Measurements from ENCODE around the gene MIB2.
"Not testable (repeated sequence)": the region's sequence is repeated elsewhere in the genome, so short reads cannot be mapped to it uniquely, and the experiment has no call there.

Gene MIB2

DNA sequence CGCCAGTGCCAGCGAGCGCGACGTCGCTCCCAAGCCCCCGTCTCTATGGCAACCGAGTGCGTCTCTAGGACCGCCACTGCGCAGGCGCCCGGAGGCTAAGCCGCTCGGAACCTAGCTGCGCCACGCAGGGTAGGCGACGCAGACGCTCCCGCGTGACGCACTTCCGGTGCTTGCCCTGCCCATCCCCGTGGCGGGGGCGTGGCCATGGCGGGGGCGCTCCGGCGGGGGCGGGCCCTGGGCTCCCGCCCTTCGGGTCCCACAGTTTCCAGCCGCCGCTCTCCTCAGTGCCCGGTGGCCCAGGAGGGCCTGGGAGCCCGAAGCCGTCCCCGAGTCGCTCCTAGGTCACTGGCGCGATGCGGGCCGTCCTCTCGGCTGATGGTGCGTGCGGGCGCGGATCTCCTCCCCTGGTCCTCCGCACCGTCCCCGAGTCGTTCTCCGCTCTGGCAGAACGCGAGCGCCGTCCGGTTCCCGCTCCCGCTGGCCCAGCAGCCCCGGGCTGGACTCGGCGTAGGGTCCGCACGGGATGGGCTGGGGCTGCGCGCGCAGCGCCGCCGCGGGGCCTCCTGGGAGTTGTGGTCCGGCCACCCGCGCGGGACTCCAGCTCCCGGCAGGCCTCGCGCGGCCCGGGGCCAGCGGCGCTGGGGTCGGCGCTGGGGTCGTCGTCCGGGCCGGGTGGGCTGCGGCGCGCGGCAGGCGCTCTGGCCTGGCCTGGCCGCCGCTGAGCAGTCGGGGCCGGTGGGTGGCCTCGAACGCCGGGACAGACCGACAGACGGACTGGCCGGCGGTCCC lies at the start of gene MIB2:
Gene MIB2, plus strand, starts transcription at position 245 of the 789 bp plus-strand sequence. CDS start 7,953 bp downstream, outside the sequence.
- peak; percentile 99 for DNase-seq

DNA sequence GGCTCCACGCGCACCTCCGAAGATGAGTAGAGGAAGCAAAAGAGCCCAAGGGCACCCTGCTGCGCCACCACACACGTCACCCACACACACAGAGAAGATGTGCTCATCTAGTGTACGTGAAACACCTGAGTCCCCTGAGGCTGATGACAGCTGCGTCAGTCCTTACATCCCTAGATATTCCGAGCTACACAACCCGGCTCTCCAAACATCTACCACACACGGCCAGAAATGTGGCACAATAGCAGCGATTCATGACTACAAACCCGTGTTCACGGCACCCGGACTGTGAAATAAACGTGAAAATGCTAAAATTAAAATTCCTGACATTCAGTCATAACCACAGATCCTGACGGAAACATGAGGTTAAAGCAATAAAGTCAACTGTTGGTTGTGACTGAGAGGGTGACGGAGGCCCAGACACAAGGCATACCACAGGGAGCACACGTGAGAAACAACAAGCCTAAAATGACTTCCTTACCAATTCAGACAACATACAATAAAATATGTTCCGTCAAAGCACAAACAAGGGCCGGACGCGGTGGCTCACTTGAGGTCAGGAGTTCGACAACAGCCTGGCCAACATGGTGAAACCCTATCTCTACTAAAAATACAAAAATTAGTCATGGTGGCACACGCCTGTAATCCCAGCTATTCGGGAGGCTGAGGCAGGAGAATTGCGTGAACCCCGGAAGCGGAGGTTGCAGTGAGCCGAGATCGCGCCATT lies 48.0 kb upstream of the MIB2 start:
- no peak for DNase-seq

DNA sequence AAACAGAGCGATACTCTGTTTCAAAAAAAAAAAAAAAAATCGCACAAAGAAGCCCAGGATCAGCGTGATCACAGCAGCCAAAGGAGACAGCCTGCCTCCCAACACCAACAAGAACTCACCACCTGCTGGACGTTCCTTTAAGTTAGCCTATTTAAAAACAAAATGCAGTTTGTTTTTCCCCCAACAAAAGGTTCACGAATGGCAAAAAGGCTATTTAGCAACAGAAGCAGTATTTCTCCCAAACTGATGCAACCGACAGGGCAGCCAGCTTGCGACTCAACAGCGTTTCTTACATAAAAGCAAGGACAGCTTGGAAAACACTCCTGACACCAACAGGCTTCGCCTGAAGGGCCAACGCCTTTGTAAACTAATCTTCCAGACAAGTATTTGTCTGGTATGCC lies 47.4 kb upstream of the MIB2 start:
- peak; percentile 5 for DNase-seq

- DNase-seq: no peak
Observed at GRCh38 chr1:1569341-1569740, 46.0 kb upstream of the MIB2 start.

DNA sequence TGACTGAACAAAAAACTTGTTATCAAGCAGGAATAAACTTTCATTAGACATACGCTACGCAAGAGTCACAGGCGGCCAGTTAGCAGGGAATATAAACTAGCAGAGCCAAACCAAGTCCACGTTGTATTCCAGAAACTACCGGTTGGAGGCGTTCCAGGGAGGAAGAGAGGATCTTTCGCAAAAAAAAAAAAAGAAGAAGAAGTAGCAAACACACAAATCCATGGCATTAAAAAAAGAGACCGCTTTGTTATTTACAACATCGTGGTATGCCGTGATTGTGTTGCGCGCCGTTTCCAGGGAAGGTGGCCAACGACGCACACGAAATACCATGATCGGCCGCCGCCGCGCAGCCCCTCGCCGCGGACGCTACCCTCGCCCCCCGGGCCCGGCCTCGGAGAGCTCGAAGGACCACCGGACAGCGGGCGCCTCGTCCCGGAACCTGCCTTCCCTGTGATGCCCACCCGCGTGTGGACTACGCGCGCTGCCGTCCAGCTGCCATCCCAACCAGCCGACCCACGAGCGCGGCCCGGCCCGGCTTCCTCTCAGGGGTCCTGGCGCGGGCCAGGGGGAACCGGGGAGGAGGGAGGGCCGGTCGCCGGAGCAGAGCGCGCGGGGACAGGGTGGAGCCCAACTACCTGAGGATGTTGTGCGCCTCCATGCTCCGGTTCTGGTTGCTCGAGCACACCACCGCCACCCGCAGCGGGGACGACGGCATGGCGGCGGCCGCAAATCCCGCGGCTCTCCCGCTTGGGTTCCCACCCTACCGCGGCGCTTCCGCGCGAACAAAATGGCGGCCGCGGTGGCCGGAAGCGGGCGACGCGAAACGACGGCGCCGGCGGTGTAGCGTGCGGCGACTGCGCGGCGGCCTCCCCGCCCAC lies 41.2 kb upstream of the MIB2 start:
- peak; percentile 80 for DNase-seq

DNA sequence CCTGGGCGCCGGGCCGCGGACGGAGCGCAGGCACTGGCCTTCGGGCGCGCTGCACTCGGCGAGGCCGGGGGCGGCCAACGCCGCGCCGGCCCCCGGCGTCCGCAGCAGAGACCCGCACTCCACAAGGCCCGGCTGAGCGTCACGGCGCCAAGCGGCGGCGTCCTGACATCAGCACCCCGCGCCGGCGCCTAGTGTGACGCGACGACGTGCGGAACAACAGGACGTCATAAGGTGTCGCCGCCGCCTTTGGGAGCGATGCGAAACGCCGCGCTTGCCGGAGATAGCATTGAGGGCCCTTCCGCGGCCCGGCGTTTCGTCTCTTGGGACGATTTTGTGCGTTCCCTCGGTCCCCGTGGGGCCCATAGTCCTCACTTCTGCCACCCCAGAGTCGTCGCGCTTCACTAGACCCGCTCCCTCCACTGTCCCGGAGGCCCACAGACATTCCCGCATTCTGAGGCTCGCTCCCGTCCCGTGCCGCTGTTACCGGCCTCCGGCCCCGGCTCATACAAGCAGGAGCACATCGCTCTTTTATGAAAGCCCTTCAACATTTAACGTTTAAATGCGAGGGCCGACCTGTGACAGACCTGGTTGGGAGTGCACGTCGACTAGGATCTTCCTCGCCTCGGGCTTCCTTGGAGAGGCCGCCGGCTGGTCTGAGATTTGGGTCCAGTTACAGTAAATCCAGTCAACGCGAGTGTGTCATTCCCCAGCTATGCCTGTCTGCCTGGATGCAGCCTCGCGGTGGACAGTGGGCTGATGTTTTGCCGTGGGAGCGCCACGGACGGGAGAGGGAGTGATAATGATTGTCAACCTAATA lies 40.4 kb upstream of the MIB2 start, which contains the start of gene SSU72:
Gene SSU72, minus strand, starts transcription at position 143 of the 817 bp plus-strand sequence. CDS start 306 bp downstream, outside the sequence.
- DNase-seq: peak; percentile 92

- DNase-seq: no peak
Observed at GRCh38 chr1:1577367-1578011, 37.8 kb upstream of the MIB2 start.

DNA sequence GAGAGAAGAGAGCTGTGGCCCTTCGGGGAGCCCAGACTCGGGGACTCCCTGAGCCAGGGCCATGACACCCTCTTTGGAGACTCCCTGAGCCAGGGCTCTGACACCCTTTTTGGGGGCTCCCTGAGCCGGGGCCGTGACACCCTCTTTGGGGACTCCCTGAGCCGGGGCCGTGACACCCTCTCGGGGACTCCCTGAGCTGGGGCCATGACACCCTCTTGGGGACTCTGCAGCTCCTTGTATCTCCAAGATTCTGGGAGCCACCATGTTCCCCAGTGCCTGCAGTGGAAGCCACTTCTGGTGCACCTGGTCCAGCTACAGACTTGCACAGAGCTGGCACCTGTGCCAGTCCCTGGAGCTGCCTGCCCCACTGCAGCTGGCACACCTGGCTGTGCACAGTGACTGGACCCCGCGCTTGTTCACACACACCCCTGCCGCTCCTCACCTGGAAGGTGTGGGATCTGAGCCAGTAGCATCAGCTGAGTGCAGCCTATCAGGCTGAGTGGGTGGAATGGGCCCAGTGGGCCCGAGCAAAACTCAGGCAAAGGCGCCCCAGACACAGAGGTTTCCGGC lies 36.8 kb upstream of the MIB2 start:
- no peak for DNase-seq

- no peak for DNase-seq
Observed at GRCh38 chr1:1582585-1583346, 32.5 kb upstream of the MIB2 start.

- DNase-seq: no peak
Observed at GRCh38 chr1:1583347-1584010, 31.8 kb upstream of the MIB2 start.

- DNase-seq: peak; percentile 63
Observed at GRCh38 chr1:1591452-1591851, 23.8 kb upstream of the MIB2 start.

DNA sequence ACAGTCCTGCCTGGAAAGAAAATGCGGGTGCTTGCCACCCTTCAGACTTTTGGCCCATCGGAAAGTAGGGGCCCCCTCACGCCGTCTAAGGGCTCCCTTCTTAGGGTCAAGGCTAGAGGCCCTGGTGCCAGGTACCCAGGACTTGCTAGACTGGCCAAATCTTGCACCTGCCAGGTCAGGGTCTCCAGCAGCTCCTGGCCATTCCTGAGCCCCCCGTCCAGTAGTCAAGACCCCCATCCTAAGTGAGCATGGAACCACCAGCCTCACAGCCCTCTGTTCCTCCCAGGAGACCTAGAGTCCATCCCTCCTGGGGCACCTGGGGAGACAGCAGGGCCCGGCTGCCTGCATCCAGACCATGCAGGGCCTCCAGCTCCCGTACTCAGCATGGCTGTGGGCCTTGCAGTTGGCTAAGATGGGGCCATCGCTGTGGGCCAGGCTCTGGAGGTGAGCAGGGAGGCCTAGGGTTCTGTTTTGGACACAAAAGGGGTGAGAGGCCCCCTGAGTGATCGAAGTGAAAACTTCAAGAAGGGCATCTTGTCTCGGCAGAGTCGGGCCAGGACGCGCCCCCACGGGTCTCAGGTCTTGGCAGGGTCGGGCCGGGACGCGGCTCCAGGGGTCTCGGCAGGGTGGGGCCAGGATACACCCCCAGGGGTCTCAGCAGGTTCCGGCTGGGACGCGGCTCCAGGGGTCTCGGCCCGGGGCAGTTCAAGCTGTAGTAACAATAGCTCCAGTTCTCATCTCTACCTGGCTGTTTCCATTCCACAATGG lies 21.3 kb upstream of the MIB2 start:
- DNase-seq: no peak

DNA sequence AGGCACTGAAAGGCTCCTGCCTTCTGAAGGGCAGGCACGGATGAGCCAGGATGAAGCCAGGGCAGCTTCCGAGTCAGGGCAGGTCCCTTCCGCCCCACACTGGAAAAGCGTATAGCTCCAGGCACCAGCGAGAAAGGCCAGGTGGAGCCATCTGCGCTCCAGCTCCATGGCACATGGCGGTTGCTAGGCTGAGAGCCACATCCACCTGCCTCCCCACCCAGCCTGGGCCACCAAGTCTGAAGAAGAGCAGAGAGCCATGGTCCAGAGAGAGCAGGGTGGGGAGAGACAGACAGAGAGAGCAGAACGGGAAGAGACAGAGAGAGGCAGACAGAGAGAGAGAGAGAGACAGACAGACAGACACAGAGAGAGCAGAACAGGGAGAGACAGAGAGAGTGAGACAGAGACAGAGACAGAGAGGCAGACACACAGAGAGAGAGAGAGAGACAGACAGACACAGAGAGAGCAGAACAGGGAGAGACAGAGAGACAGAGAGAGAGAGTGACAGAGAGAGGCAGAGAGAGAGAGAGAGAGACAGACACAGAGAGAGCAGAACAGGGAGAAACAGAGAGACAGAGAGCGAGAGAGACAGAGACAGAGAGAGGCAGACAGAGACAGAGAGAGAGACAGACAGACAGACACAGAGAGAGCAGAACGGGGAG lies 20.6 kb upstream of the MIB2 start:
- no peak for DNase-seq

GRCh38 chr1:1595341-1595740 lies 20.0 kb upstream of the MIB2 start:
- DNase-seq: not testable (repeated sequence)

GRCh38 chr1:1596493-1597274 lies 18.6 kb upstream of the MIB2 start:
- no peak for DNase-seq

- no peak for DNase-seq
Observed at GRCh38 chr1:1597275-1597930, 17.9 kb upstream of the MIB2 start.

DNA sequence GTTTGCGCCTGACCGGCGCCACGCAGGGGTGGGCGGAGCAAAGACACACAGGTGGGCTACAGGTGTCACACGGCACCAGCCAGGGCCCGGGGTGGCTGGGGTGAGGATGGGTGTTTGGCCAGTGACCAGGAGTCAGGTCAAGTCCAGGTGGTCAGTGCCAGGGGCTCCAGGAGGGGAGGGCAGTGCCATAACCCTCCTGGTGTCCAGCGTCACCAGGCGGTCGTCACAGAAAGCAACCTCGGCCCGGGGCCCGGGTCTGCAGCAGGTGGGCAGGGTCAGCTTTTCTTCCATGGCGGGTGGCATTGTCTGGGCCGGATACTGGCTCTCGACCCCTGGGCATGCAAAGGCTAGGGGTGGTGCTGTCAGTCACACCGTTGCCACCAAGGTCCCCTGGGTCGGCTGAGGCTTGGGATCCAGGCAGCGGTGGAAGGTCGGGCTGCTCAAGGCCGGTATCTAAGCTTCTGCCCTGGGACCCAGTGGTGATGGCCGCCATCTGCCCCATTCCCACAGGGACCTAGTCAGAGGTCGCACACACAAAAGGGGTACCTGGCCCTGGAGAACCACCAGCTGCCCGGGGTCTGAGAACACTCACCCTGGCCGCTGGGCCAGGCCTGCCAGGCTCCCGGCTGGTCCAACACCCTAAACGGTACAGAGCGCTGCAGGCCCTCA lies 17.1 kb upstream of the MIB2 start:
- no peak for DNase-seq

Data from inflammatory macrophage treated with lipopolysaccharide for 4 hours (primary cell).